CD4-positive, alpha-beta T cell treated with Interleukin-15 for 4 hours (primary cell): ENCODE data around the gene SNRPA1.

Experiments
- DNase-seq: peaks from one replicate; pipeline ENCODE4 v3.0.0-alpha.2; 2020; ENCODE audit warnings: low spot score

SNRPA1 gene

GRCh38 chr15:101258238-101259144, 36.6 kb downstream of the SNRPA1 start:
- peak; percentile 68 for DNase-seq

DNA sequence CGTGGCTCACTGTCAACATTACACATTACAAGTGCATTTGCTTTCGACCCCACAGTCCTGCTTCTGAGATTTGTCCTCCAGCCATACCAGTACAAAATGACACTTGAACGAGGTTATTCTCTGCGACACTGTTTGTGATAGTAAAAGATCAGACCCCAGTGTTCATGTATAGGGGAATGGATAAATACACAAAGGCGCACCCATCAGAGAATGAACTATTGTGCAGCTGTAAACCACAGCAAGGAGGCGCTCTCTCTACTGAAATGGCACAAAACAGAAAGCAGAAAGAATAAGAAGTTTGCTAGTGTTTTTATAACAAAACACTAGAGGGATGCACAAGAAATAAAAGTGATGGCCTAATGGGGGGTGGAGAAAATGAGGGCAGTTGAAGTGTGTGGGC, 38.3 kb downstream of the SNRPA1 start:
- DNase-seq: peak; percentile 13

DNA sequence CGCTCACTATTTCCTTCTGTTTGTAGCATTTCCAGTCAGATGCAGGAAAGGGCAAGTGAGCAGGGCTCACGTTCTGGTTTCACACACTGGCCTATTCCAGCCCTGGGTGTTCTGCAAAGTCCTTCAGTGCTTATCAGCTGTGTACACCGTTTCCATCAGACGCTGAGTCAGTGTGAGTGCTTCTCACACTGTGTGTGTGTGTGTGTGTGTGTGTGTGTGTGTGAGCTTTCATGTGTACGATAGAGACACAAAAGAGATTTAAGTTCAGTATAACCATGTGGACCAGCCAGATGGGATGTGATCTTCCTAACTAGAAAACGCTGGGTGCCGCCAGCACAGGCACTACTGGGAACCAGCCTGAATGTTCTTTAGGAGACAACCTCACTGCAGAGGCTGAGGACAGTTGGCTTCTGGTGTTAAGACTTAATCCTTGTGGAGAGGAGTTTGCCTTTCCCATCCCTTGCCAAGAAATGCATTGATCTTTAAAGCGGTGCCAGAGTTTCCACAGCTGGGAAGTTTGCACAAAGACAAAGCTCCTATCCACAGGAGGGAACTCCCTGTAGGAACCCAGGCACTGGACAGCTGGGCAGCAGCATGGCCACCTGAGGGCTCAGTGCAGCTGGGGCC, 39.3 kb downstream of the SNRPA1 start:
- DNase-seq: no peak

GRCh38 chr15:101255051-101255395, 40.0 kb downstream of the SNRPA1 start:
- no peak for DNase-seq

DNA sequence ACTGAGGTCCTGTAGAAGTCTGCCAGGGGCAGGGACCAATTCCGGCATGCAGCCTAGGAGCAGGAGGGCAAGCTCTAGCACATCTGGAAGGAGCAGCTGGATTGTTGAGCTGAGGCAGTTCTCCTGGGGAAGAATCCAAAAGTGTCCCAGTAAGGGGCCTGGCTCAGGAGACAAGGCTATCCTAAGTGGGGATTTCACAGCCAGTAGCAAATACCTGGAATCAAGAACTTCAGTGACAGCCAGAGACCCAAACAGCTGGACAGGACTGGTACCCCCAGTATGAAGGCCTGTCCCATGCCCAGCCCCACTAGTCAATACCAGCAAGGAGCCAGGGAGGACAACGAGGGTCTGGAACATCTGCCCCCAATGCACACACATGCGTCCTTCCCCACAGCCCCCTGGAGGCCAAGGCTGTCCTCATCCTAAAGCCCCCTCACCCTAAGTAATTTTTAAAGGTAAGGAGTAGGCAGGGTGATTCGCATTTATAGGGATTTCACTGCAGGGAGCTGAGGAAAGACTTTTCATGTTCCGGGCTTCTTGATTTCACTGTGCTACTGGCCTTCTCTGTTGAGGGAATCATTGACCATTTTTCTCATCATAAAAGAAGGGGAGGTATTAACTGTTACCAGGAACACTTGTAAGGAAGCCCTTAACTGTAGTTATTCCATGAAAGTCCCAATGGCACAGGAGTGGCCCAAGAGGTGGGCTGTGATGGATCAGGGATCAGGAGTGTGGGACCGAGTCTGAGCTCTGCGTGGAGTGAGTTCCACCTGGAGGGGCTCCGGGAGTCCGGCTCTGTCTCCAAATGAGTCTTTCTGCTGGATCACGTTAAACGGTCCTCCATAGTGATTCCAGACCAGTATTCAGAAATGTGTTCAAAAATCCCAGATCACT, 40.6 kb downstream of the SNRPA1 start:
- no peak for DNase-seq

DNA sequence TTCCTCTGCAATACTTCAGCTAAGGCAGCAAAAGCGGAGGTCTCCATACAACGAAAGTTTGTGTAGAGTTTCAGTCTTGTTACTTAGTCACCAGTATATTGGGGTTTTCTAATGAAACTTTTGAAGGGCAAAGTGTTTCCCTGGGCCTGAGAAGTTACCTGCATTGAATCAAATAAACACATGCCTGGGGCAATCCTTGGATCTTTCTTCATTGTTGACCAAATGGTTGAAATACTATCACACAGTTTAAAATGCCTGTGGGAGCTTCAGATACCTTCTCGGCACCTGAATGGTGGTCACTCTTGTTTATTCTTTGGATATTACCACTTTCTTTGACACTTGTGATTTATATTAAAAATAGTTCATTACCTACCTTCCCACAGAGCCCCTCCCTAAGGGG, 42.2 kb downstream of the SNRPA1 start:
- DNase-seq: no peak

- DNase-seq: peak; percentile 88
These were observed 42.9 kb downstream of the SNRPA1 start, which contains the start of gene CHSY1 for GRCh38 chr15:101251830-101252820. Gene CHSY1, minus strand, starts transcription at chr15:101252048. Its CDS starts 592 bp downstream, at chr15:101251456.

- DNase-seq: no peak
These were observed 43.9 kb downstream of the SNRPA1 start for GRCh38 chr15:101250873-101251829.

GRCh38 chr15:101250341-101250831, 44.7 kb downstream of the SNRPA1 start:
- DNase-seq: no peak

DNA sequence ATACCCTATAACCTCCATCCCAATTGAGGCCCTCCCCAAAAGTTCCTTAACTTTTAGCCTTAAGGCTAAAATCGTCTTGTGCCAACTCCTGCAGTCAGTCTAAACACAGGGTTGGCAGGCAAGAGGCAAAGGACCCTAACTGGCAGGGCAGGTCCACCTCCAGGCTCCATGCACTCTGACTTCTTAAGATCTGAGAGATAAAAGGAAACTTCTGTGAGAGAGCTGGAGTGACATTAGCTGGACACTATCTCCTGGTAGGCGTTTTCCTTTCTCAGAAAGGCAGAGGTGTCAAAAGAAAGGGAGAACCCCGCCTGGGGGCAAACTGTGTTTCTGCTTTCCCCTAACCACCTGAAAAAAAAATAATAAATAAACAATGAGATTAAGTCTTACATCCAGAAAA, 46.8 kb downstream of the SNRPA1 start:
- no peak for DNase-seq

- peak; percentile 10 for DNase-seq
These were observed 48.0 kb downstream of the SNRPA1 start for GRCh38 chr15:101246824-101247745.

DNA sequence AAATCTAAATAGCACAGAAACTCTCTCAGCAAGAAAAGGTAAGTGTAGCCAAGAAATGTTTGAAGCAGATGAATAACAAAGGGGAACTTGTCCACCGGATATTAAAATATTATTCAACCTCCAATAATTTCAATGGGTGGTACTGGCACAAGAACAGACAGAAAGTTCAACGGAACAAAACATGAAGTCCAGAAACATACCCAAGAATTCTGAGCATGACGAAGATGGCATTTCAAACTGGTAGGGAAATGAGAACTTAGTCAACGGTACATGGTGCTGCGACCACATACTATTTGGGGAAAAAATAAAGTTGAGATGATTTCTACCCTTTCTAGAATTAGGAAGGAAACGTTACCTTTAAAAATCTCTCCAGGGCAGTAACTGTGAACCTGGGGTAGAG, 48.7 kb downstream of the SNRPA1 start:
- DNase-seq: no peak

- no peak for DNase-seq
These were observed 50.0 kb downstream of the SNRPA1 start for GRCh38 chr15:101244889-101245668.

- no peak for DNase-seq
These were observed 50.8 kb downstream of the SNRPA1 start for GRCh38 chr15:101244036-101244781.

DNA sequence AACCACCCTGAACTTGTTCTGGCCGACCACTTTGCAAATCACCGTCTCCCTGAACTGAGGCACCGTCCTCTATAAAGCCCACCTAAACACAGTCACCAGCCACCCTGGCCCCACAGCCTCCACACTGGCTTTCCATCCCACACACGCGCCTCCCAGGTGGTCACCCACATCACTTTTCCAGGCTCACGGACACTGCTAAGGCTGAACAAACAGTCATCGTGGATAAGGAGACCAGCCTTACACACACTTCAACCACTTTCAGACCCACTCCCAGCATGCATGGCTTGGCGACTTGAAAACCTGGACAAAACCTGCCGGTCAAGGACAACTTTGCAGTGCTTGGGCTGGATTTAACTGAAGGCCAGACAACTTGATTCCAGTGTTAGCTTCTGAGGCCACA, 51.6 kb downstream of the SNRPA1 start:
- no peak for DNase-seq

GRCh38 chr15:101242999-101243336, 52.1 kb downstream of the SNRPA1 start:
- DNase-seq: no peak
